Right ventricle myocardium inferior (tissue), 1 donor: ENCODE data around the gene PIGQ. TPM values are rescaled to one million over a fixed set of nuclear protein-coding genes. Genes with fewer than 3 reads are reported as not detected.

Source experiments
- ATAC-seq: fragments of 200-7000 bp; cut with Tn5 transposase; one replicate; pipeline ENCODE4 v1.9.1; 2020; ENCODE audit warnings: mild to moderate bottlenecking, moderate library complexity
- DNase-seq: peaks from one replicate; pipeline ENCODE4 v3.0.0; 2021; ENCODE audit errors: missing footprints
- intact Hi-C: fragments of 100-400 bp; cut with DNase I; formaldehyde crosslinking; loops from one replicate; pipeline ENCODE4 v1.11.0; 2022
- total RNA-seq: library from RNA; stranded (reverse); fragmentation: NEBNext Ultra II Directional; extraction: Animal tissue kit (Norgen Biotek cat#: 25700); gene quantifications from one replicate; pipeline ENCODE4 v1.2.1, GENCODE V29; 2021
- donor health status: DM: no; HTN: yes; CAD: no; lungs with severe emphysema.

Gene PIGQ
- total RNA-seq, 1 donor from 2014 or later: 16.6 TPM

GRCh38 chr16:531494-532125 lies 38.2 kb upstream of the PIGQ start:
- no peak for DNase-seq
- intact Hi-C loops: no loop called here
- ATAC-seq: no peak

- no peak for ATAC-seq
- intact Hi-C loops: no loop called here
- no peak for DNase-seq
These were observed 36.2 kb upstream of the PIGQ start for GRCh38 chr16:533391-534123.

GRCh38 chr16:534135-534534 lies 35.6 kb upstream of the PIGQ start:
- intact Hi-C loops: no loop called here
- ATAC-seq: no peak
- no peak for DNase-seq

- ATAC-seq: no peak
- DNase-seq: no peak
- intact Hi-C loops: no loop called here
These were observed 34.8 kb upstream of the PIGQ start for GRCh38 chr16:534856-535445.

GRCh38 chr16:535446-536405 lies 34.0 kb upstream of the PIGQ start:
- DNase-seq: no peak
- peak; percentile 24 for ATAC-seq
- intact Hi-C loops: no loop called here

- no peak for DNase-seq
- no peak for ATAC-seq
- intact Hi-C loops: no loop called here
These were observed 33.0 kb upstream of the PIGQ start for GRCh38 chr16:536746-537145.

- no peak for ATAC-seq
- no peak for DNase-seq
- intact Hi-C loops: no loop called here
These were observed 32.1 kb upstream of the PIGQ start for GRCh38 chr16:537415-538335.

- DNase-seq (no peak), ATAC-seq (no peak)
- intact Hi-C loops: no loop called here
These were observed 29.8 kb upstream of the PIGQ start for GRCh38 chr16:539901-540530.

- DNase-seq (no peak), ATAC-seq (no peak)
- intact Hi-C loops: no loop called here
These were observed 29.0 kb upstream of the PIGQ start for GRCh38 chr16:540645-541340.

GRCh38 chr16:543301-544164 lies 26.2 kb upstream of the PIGQ start:
- no peak for ATAC-seq
- DNase-seq: no peak
- intact Hi-C loops: no loop called here

GRCh38 chr16:544517-544916 lies 25.3 kb upstream of the PIGQ start:
- DNase-seq (no peak), ATAC-seq (no peak)
- intact Hi-C loops: no loop called here

GRCh38 chr16:546909-547770 lies 22.6 kb upstream of the PIGQ start:
- peak; percentile 88 for DNase-seq
- peak; percentile 76 for ATAC-seq
- intact Hi-C loops: no loop called here

- no peak for ATAC-seq
- intact Hi-C loops: no loop called here
- DNase-seq: no peak
These were observed 21.2 kb upstream of the PIGQ start for GRCh38 chr16:548586-548985.

GRCh38 chr16:549544-550263 lies 20.1 kb upstream of the PIGQ start:
- DNase-seq: no peak
- intact Hi-C loops: no loop called here
- ATAC-seq: no peak

GRCh38 chr16:551210-551609 lies 18.6 kb upstream of the PIGQ start:
- intact Hi-C loops: no loop called here
- no peak for DNase-seq
- no peak for ATAC-seq
